Cortex of kidney (tissue), 1 donor: Measurements from ENCODE around the gene SGO2.
"Not testable (repeated sequence)": the region's sequence is repeated elsewhere in the genome, so short reads cannot be mapped to it uniquely, and the experiment has no call there.

Source experiments
- DNase-seq: peaks from one replicate; lab custom pipeline; 2025; lab: John Stamatoyannopoulos, UW

The SGO2 gene

GRCh38 chr2:200624026-200624425, 98.0 kb downstream of the SGO2 start:
- DNase-seq = no peak

DNA sequence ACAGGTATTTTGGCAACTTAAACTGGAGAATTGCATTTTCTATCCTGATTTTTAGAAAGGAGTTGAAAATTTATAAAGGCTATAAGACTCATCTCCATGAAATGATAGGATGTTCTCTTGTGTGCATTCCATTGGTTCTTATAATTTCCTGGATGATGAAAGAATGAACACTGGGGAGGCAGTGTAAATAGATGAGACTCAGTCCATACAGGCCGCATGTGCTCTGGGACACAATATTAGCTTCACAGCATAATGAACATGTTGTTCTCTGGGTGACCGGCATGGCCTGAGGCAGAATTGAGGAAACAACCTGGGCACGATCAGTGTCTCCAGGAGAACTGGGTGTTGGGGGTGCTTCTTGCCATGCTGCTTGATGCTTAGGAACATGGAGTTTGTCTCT, 98.7 kb downstream of the SGO2 start:
- no peak for DNase-seq

GRCh38 chr2:200625282-200625681, 99.3 kb downstream of the SGO2 start:
- no peak for DNase-seq

DNA sequence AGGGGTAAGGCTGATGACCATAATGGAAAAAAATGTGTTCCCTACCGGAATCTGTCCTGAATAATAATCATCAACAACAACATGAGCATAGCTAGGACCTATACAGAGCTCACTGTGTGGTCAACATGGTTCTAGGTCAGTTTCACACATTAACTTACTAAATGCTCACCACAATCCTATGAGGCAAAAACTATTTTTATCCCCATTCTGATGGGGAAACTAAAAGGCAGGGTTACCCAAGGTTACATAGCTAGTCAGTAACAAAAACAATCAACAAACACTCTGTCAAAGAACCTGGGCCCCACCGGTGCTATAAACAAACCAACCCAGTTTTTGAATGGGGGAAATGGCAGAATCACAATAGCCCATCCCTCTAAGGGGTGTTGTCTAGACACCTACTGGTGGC, 100.0 kb downstream of the SGO2 start:
- no peak for DNase-seq

DNA sequence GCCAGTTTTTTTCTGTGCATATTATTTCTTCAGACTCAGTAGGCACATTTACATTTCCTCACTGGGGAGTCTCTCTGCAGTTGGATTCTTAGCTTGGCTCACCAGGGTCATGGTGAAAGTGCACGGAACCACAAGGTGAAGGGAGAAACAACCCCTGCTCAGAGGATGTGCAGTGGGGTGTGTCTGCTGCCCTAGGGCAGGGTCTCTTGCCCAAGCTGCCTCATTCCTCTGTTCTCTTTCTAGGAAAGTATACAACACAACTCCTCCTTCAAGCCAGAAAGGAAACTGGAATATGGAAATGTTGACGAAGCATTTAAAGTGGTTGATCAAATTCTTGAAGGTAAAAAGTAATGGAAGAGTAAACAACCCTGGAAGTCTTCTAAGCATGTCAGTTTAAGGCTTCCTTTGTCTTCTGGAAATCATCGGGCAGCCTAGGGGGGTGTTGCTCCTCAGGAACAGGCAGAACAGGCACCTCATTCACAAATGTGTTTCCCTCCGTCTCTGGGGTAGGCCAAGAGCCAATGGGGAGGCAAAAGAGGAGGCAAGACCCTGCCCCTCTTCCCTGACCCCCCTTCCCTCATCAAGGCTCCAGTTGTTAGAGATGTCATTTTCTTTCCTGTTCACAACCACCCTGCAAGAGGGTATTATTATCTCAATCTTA, 101.2 kb downstream of the SGO2 start:
- DNase-seq = no peak

- DNase-seq = not testable (repeated sequence)
These were observed 102.5 kb downstream of the SGO2 start for GRCh38 chr2:200628461-200628860.

GRCh38 chr2:200631287-200631686, 105.3 kb downstream of the SGO2 start:
- DNase-seq = no peak
